GM12892 (cell line): ENCODE measurements around the gene ITGAE.

Experiments used
- POLR2A ChIP-seq: IDR thresholded peaks from 2 replicates; pipeline ENCODE4 v1.6.1; 2011; ENCODE audit warnings: low read depth, low read length, control low read depth
- POLR2AphosphoS5 ChIP-seq: IDR thresholded peaks from 2 replicates; pipeline ENCODE4 v1.6.1; 2011; ENCODE audit warnings: low read depth, low read length, control low read depth

DNA sequence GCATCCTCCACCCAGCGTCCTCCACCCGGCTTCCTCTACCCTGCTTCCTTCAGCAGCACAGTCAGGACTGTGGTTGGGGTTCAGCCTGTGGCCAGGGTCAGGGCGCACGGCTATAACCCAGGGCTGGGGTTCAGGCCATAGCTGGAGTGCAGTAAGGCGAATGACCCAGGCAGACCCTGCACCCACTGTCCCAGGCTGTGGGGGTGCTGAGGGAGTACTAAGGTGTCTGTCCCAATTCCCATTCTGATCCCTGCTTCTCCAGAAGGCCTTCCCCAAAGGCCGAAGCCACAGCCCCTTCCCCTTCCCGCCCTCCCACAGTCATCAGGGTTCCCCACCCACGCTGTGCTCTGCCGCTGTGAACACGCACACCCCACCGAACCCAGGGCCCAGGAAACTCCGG is 119.9 kb downstream of the ITGAE start:
- TF ChIP-seq POLR2A (no peak), POLR2AphosphoS5 (no peak)
